Body of pancreas (tissue), 4 donors: ENCODE data around the gene PHYHIPL. TPM values are rescaled to one million over a fixed set of nuclear protein-coding genes. Genes with fewer than 3 reads are reported as not detected.
A peak's percentile ranks its signal among the peaks of the same experiment; 100 is the strongest.

Experiments used
- ATAC-seq: fragments of 150-250 bp; one replicate; pipeline ENCODE4 v1.9.1; 2016
- DNase-seq, 4 donors: peaks; one replicate each; pipeline ENCODE4 v3.0.0-alpha.2; 2019
- H3K27ac ChIP-seq, 4 donors: fragments of 200-600 bp; sonication (generic); 1 replicate in 3 of 4; 2 replicates in 1 of 4; pipeline versions ENCODE4 v1.5.1 to v1.6.1; 2016 to 2019; ENCODE audit warnings: mild to moderate bottlenecking in 1 of 4, mixed read lengths in 1 of 4, moderate library complexity in 1 of 4
- H3K27me3 ChIP-seq, 2 donors: fragments of 200-600 bp; sonication (generic); one replicate each; pipeline ENCODE4 v1.6.0; 2016; ENCODE audit warnings: mild to moderate bottlenecking in 1 of 2
- H3K36me3 ChIP-seq, 2 donors: fragments of 200-600 bp; sonication (generic); replicated peaks in 1 of 2; 2 replicates each; pipeline ENCODE4 v1.5.1; 2016; ENCODE audit warnings: low read depth in 2 of 2; ENCODE audit not compliant: insufficient read depth in 1 of 2
- H3K4me1 ChIP-seq: fragments of 200-600 bp; sonication (generic); one replicate; pipeline ENCODE4 v1.6.0; 2016
- H3K4me3 ChIP-seq, 2 donors: fragments of 200-600 bp; sonication (generic); 1 replicate in 1 of 2; 2 replicates in 1 of 2; pipeline ENCODE4 v1.5.1; 2016 to 2019
- H3K9me3 ChIP-seq, 3 donors: fragments of 200-600 bp; sonication (generic); 1 replicate in 2 of 3; 2 replicates in 1 of 3; pipeline ENCODE4 v1.5.1; 2016
- POLR2A ChIP-seq, 3 donors: fragments of 450-650 bp; IDR thresholded peaks; one replicate each; pipeline ENCODE4 v1.6.1; 2016; ENCODE audit warnings: antibody characterized with exemption in 3 of 3, mild to moderate bottlenecking in 2 of 3
- whole genome bisulfite sequencing, 2 donors: methylation state at CpG; one replicate each; pipeline ENCODE4 v1.1.5; 2017; 5-methylcytosine and 5-hydroxymethylcytosine counted together
- intact Hi-C: fragments of 100-400 bp; cut with DNase I; formaldehyde crosslinking; loops from one replicate; pipeline ENCODE4 v1.15.1; 2023
- total RNA-seq, 2 donors: library from RNA; depleted of rRNA; stranded (reverse); fragments of >200 nt; gene quantifications; one replicate each; pipeline ENCODE4 v1.1.0, GENCODE V29; 2016
- TF ChIP-seq, protein P1 (sequence below), 7 experiments: fragments of 450-650 bp in 4 of 7; fragments of 200-600 bp in 3 of 7; sonication (generic) in 3 of 7; IDR thresholded peaks; one replicate each; pipeline ENCODE4 v1.5.1; 2016 to 2019; ENCODE audit warnings: antibody characterized with exemption in 7 of 7

Gene PHYHIPL
- total RNA-seq, 2 donors from 2014 or later: 0.33 to 4.9 TPM

DNA sequence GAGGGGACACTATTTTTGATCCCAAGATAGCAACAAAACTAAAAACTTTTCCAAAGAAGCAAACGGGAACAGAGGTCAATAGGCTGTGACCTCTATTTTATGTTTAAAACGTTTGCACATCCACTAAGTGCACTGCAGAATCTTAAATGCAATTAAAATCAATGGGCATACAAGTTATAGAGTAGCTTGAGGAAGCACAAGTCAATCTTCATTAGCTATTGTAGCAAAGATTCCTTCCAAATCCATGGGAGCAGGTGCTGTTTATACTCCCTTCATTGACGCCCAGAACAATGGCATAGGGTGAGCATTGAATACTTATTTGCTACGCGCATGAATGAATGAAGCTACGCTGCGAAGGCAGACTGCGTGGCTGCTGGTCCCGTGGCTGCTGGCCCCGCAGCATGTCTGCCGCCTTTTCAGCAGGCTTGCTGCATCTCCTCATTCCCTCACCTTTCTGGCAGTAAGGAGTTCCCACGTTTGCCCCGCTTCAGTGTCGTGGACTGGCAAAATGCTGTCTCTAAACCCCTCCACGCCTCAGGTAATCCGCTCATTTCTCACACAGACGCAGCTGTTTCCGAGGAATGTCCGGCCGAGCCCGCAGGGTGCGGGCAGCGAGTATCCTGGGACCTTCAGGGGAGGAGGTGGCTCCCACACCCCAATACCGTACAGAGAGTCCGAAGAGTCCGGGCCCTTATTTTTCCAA lies 754 bp upstream of the PHYHIPL start:
- ATAC-seq: peak; percentile 23
- H3K27ac ChIP-seq: peak overlapping the region; percentile 73 to 94 (median 81)
- peak in 2 of 3 donors; percentile 56 to 58 for TF ChIP-seq POLR2A (IDR thresholded peaks at IDR 0.05)
- TF ChIP-seq, protein P1, sequence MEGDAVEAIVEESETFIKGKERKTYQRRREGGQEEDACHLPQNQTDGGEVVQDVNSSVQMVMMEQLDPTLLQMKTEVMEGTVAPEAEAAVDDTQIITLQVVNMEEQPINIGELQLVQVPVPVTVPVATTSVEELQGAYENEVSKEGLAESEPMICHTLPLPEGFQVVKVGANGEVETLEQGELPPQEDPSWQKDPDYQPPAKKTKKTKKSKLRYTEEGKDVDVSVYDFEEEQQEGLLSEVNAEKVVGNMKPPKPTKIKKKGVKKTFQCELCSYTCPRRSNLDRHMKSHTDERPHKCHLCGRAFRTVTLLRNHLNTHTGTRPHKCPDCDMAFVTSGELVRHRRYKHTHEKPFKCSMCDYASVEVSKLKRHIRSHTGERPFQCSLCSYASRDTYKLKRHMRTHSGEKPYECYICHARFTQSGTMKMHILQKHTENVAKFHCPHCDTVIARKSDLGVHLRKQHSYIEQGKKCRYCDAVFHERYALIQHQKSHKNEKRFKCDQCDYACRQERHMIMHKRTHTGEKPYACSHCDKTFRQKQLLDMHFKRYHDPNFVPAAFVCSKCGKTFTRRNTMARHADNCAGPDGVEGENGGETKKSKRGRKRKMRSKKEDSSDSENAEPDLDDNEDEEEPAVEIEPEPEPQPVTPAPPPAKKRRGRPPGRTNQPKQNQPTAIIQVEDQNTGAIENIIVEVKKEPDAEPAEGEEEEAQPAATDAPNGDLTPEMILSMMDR (IDR thresholded peaks at IDR 0.05): no peak
- no peaks in the 10 kb centered on the region for H3K27me3 ChIP-seq
- H3K4me1 ChIP-seq: peaks cover 8% of the 10 kb centered on the region
- H3K4me3 ChIP-seq: peak overlapping the region; percentile 50 to 62
- no peaks in the 10 kb centered on the region for H3K36me3 ChIP-seq
- peak; percentile 29 to 54 (median 40) for DNase-seq
- no peaks in the 10 kb centered on the region for H3K9me3 ChIP-seq
- intact Hi-C loops: no loop called here
- 1 to 8% methylated on average over 26 of the region's 26 CpGs for WGBS, 2 donors

DNA sequence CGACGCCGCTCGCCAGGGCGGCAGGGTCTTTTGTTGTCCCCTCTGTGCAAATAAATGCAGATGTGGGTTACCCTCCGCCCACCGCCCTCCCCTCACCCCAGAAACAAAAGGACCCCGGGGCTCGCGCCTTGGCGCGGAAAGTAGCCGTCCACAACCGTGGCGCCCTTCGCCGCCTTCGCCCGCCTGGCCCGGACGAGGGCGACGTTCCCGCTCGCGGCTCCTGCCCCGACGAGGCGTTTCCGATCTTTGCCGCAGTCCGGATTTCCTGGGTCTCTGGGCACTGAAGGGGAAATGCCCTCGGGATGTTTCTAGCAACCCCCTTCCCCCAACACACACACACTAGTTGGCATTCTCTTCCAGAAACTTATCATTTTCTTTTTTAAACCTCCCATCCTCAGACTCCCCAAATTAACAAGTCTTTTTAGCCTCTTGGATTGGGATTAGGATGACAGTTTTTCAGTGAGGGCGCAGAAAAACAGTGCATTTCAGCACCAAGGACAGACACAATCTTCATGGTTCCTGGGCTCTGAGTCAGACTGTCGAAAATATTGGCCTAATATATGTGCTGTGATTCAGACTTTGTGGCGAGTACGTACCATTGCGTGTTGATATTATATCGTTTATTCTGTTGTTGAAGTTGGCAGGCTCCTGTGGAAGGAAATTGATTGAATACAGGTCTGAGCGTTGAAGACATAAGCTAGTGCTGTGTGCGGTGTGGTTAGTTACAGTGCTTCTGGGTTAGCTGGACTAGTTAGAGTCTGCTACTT lies 771 bp downstream of the PHYHIPL start:
- Histone ChIP-seq H3K4me1 (peaks cover 15% of the 10 kb centered on the region), H3K9me3 (no peaks in the 10 kb centered on the region), H3K36me3 (no peaks in the 10 kb centered on the region), H3K27ac (peak overlapping the region; percentile 73 to 94 (median 84)), H3K4me3 (peak overlapping the region; percentile 50 to 62), H3K27me3 (no peaks in the 10 kb centered on the region)
- TF ChIP-seq POLR2A (IDR thresholded peaks at IDR 0.05): peak in 2 of 3 donors; percentile 44 to 60
- TF ChIP-seq, protein P1 (IDR thresholded peaks at IDR 0.05): peak in 5 of 7 experiments; percentile 1 to 22 (median 9)
- intact Hi-C loops: no loop called here
- 3% methylated on average over 32 to 41 of the region's 41 CpGs for whole genome bisulfite sequencing, 2 donors
- peak; percentile 58 to 79 (median 67) for DNase-seq
- peak; percentile 74 for ATAC-seq

DNA sequence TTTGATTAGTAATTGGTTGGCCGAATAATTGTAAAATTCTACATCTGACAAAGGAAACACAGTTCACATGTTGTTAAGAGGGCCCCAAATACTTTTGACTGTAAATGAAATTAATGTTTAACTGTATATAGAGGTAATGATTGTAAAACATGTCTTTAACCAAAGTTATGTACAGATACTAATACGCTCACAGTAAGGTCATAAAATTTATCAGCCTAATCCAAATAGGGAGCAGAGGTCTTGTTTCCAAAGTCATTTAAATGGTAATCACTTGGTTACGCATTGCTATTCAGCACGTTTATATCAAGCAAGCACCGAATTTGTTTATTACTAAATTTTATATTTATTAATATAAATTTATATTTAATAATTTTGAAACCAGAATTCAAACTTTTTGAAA lies 1.4 kb downstream of the PHYHIPL start:
- no peak for DNase-seq
- Histone ChIP-seq H3K27ac (peak overlapping the region; percentile 18 to 94 (median 84)), H3K36me3 (no peaks in the 10 kb centered on the region), H3K9me3 (no peaks in the 10 kb centered on the region), H3K27me3 (no peaks in the 10 kb centered on the region), H3K4me3 (peak overlapping the region in 1 of 2 donors; percentile 50), H3K4me1 (peaks cover 15% of the 10 kb centered on the region)
- TF ChIP-seq, protein P1 (IDR thresholded peaks at IDR 0.05): no peak
- no peak for TF ChIP-seq POLR2A (IDR thresholded peaks at IDR 0.05)
- no peak for ATAC-seq
- intact Hi-C loops: no loop called here
- WGBS, 2 donors: 12 to 16% methylated on average over 5 of the region's 5 CpGs

DNA sequence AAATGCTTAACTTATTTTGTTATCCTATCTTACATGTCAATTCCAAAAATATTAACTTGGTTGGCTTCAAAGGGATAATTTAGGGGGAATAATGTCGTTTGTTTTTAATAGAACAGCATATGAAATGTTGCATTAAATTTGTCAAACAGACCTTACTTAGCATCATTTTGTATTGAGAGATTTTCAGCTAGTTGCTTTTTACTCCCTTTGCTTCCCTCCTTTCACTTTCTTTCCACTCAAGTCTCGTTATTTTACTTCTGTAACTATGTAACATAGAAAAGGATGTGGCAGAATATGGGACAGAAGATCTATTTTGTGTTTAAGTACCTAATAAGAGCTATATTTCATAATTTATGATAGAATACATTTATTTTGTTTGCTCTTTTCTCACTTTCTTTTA lies 2.6 kb downstream of the PHYHIPL start:
- intact Hi-C loops: no loop called here
- H3K4me3 ChIP-seq: no peak overlapping the region
- no peaks in the 10 kb centered on the region for H3K36me3 ChIP-seq
- H3K4me1 ChIP-seq: peaks cover 9% of the 10 kb centered on the region
- H3K27ac ChIP-seq: no peak overlapping the region
- H3K27me3 ChIP-seq: no peaks in the 10 kb centered on the region
- WGBS, 2 donors: 37 to 43% methylated on average over 2 of the region's 2 CpGs
- DNase-seq: no peak
- TF ChIP-seq, protein P1 (IDR thresholded peaks at IDR 0.05): no peak
- no peak for TF ChIP-seq POLR2A (IDR thresholded peaks at IDR 0.05)
- H3K9me3 ChIP-seq: no peaks in the 10 kb centered on the region
- no peak for ATAC-seq
